Activated CD8-positive, alpha-beta memory T cell treated with anti-CD3 and anti-CD28 coated beads, Interleukin-2, amount 50 U/mL, for 24 hours (primary cell): Measurements from ENCODE around the gene MAP4.

Experiments used
- DNase-seq: peaks from one replicate; pipeline ENCODE4 v3.0.0-alpha.2; 2020; ENCODE audit errors: extremely low read depth

The MAP4 gene

DNA sequence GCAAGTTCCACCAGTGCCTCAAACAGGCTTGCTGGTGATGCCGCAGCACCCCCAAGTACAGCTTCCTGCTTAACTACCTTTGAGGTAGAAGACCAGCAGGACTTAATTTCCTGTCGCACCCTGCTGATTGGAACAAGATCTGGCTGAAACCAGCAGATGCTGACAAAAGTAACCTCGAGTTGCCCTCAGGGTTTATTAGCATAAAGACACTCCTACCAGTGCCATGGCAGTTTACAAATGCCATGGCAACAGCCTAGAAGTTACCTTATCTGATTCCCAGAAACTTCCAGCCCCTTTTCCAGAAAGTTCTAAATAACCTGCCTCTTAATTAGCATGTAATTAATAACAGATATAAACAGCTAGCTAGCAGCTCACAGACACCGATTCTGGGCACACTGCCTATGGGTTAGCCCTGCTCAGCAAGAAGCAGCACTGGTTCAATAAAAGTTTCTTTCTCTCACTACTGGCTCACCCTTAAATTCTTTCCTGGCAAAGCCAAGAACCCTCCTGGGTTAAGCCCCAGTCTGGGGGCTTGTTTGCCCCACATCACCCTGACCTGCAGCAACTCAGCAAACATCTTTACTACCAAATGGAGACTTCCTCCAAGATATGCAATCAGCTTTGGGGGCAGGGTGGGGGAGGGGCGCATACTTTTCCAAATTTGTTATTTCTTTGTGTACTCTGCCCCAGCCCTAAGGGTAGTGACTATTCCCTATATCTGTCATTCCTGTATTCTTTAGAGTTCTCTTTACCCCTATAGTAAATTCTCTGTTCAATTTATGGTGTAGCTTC, 54.2 kb downstream of the MAP4 start:
- no peak for DNase-seq

GRCh38 chr3:47961036-47961435, 55.2 kb downstream of the MAP4 start:
- no peak for DNase-seq

GRCh38 chr3:47956521-47956920, 59.7 kb downstream of the MAP4 start:
- no peak for DNase-seq

- DNase-seq = no peak
Observed at GRCh38 chr3:47954567-47954966, 61.6 kb downstream of the MAP4 start.

GRCh38 chr3:47950453-47951169, 65.6 kb downstream of the MAP4 start:
- DNase-seq = no peak

- no peak for DNase-seq
Observed at GRCh38 chr3:47949979-47950378, 66.2 kb downstream of the MAP4 start.

- no peak for DNase-seq
Observed at GRCh38 chr3:47940232-47940631, 76.0 kb downstream of the MAP4 start.

DNA sequence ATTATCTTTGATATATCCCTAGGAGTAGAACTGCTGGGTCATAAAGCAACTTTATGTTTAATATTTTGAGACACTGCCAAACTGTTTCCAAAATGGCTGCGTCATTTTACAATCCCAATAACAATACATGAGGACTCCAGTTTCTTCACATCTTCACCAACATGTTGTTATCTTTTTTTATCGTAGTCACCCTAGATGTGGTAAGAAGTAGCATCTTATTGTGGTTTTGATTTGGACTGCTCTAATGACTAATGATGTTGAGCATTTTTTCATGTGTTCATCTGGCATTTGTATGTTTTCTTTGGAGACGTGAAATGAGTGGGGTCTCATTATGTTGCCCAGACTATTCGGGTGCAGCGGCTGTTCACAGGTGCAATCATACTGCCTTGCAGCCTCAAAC, 83.8 kb downstream of the MAP4 start:
- no peak for DNase-seq

DNA sequence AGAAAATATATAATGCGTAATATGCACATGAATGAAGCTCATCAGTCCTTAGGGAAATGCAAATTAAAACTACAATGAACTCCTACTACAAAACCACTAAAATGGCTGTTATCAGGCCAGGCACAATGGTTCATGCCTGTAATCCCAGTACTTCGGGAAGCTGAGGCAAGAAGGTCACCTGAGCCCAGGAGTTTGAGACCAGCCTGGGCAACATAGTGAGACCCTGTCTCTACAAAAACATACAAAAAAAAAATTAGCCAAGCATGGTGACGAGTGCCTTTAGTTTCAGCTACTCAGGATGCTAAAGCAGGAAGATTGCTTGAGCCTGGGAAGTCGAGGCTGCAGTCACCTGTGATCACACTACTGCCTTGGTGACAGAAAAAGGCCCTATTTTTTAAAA, 85.2 kb downstream of the MAP4 start:
- DNase-seq = no peak

DNA sequence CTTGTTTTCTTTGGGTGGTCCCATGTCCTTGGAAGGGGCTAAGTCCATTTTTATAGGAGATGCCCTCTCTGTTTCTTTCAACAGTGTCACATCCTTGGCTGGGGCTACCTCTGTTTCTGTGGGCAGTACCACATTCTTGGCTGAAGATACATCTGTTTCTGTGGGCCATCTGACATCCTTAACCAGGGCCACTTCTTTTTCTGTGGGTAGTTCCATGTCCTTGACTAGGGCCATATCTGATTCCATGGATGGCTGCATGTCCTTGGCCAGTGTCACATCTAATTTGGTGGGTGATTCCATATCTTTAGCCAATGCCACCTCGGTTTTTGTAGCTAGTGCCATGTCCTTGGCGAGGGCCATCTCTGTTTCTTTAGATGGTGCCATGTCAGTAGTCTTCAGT, 99.5 kb downstream of the MAP4 start:
- DNase-seq = no peak

- DNase-seq = no peak
Observed at GRCh38 chr3:47916201-47916600, 100.0 kb downstream of the MAP4 start.

GRCh38 chr3:47912006-47912504, 104.2 kb downstream of the MAP4 start:
- DNase-seq = no peak

DNA sequence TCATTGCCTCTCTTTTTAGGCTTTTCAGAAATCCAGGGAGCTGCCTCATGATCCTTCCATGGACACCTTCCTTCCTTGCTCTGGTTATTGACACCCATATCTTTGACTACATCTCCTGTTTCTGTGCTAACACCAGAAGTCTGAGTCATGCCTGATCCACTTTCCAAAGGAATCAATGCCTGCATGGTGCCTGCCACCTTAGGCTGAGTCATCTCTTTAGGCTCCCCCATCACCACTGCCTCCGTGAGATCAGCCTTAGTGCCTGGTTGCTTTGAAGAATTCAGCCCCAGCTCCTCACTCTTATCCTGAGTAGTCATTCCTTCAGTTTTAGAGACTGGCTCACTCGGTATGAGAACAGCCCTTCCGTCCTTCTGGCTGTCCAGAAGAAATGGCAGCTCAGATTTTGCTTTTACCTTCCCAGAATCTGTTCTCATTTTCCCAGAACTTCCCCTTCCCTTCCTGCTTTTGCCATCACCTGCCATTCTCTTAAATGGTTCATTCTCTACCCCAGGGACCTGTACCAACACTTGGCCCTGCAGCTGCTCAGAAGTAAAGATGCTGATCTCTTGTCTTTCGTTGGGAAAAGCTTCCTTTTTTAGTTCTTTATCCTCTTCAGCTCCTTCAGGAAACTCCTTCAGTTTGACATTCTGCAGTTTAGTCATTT, 105.3 kb downstream of the MAP4 start:
- DNase-seq = no peak

- no peak for DNase-seq
Observed at GRCh38 chr3:47910233-47910632, 106.0 kb downstream of the MAP4 start.

- DNase-seq = no peak
Observed at GRCh38 chr3:47909607-47910006, 106.6 kb downstream of the MAP4 start.

- no peak for DNase-seq
Observed at GRCh38 chr3:47908744-47909143, 107.5 kb downstream of the MAP4 start.

DNA sequence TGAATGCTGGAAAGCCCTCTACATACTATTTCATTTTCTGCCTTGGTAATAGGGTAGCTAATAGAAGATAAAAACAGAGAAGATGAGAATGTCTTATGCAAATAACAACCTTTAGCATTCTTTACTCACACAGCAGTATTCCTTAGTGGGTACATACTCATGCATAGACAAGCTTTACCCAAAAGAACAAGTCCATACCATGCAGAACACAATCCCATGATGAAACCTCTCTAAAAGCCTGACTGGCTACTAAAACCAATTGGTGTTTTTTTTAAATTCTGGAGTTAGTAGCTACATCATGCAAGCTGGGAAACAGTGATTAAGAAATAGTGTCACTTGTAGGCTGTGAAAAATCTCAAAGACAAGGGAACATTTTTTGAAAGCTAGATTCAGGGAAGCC, 108.4 kb downstream of the MAP4 start:
- DNase-seq = no peak

- no peak for DNase-seq
Observed at GRCh38 chr3:47902746-47903145, 113.5 kb downstream of the MAP4 start.

DNA sequence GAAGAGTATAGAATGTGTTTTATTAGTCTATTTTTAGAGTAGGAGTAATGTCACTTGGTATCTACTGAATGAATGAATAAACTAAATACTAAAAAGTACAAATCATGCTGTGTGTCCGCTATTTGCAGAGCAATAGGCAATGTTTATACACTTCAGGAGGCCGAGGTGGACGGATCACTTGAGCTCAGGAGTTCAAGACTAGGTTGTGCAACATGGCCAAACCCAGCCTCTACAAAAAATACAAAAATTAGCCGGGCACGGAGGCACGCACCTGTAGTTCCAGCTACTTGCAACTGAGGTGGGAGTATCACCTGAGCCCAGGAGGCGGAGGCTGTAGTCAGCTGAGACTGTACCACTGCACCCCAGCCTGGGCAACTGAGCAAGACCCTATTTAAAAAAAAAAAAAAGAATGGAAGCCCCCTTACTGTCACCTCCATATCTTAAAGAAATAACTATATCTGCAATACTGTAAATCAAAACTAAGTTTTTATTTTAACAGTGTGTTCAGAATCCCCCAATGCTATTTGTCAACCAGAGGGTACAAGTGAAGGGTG, 114.9 kb downstream of the MAP4 start:
- DNase-seq = no peak

GRCh38 chr3:47899495-47900108, 116.6 kb downstream of the MAP4 start:
- DNase-seq = no peak

GRCh38 chr3:47897954-47898353, 118.3 kb downstream of the MAP4 start:
- no peak for DNase-seq

DNA sequence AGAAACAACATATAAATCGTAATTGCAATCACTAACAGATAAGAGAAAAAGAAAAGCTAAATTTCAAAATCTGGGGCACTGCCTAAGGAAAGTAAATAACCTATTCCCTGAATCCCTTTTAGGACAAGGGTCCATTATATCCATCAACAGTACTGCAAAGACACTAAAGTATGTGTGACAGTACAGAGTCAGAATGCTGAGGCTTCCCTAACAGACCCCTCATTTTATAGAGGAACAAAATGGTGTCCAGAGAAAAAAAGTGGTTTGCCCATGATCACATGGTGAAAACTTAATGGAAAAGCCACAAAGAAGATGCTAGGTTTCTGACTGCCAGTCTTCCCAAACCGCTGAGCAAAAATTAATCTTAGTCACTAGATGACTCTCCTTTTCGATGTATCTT, 119.5 kb downstream of the MAP4 start:
- no peak for DNase-seq
